GM19043 (cell line): Measurements from ENCODE around the gene OXNAD1.

Experiments used
- ATAC-seq: cut with Tn5 transposase; IDR thresholded peaks from one replicate; pipeline ENCODE4 v1.9.1; 2021; ENCODE audit warnings: low read depth; ENCODE audit not compliant: unreplicated experiment

OXNAD1 gene

DNA sequence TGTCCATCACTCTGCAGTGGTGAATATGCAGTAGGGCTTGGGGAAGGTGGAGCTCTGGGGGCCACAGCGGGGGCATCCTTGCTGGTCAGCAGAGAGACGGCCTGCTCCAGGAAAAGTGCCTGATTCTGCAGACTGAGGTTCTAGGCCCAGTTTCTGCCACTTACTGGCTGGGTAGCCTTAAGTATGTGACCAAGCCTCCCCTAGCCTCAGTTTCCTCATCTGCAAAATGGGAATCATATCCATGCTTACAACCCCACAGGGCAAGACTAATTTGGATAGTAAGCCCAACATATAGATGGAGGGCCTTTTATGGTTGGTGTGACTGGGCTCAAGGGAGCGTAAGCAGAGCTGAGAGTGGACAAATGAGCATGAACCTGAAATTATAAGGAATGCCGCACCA is 60.8 kb downstream of the OXNAD1 start:
- no peak for ATAC-seq

GRCh38 chr3:16326724-16327349 is 61.8 kb downstream of the OXNAD1 start:
- ATAC-seq, result no peak

DNA sequence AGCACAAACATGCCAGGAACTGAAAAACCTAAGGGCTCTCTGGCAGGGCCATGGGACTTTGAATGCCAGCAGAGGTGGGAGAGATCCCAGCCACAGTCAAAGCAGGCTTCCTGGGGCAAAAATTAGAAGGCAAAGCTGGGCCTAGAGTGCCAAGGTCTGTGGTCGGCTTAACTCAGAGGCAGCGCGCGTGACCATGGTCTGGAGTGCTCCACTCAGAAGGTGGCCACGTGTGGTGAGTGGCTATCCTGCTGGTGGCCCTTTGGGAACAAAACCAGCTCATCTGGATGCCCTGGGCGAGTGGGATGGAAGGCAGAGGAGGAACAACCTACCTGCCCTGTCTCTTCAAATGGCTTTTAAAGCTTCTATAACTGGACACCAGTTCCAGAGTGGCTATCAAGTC is 63.1 kb downstream of the OXNAD1 start:
- ATAC-seq, result no peak

DNA sequence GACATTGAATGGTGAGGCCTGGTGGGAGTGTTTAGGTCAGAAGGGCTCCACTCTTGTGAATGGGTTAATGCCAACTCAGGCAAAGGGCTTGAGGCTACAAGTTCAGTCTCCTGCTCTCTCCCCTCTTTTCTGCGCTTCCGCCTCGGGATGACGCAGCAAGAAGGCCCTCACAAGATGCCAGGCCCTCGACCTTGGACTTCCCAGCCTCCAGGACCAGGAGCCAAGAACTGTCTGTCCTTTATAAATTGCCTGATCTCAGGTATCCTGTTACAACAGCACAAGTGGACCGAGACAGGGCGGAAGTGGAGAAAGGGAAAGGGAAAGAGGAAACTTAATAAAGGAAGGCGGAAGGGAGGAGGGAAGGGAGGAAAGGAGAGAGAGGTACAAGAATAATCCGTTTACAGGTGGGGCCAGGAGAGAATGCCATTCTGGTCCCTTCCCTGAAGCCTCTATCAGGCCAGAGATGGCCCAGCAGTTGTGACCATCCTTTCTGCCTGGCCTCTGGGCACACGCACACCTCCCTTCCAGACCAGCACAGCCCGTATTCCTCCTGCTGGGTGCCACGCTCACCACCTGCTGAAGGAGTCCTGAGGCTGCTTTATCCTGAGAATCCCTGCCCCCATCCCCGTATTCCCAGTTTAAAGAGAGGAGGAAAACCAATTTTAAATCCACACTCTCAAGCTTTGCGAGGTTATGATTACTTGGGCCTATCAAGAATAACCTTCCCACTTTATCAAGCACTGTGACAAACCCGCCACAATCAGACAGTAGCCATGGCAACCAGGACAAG is 64.2 kb downstream of the OXNAD1 start:
- no peak for ATAC-seq

- ATAC-seq, result no peak
These were observed 64.8 kb downstream of the OXNAD1 start for GRCh38 chr3:16329826-16330129.

GRCh38 chr3:16330351-16330750 is 65.3 kb downstream of the OXNAD1 start:
- no peak for ATAC-seq

DNA sequence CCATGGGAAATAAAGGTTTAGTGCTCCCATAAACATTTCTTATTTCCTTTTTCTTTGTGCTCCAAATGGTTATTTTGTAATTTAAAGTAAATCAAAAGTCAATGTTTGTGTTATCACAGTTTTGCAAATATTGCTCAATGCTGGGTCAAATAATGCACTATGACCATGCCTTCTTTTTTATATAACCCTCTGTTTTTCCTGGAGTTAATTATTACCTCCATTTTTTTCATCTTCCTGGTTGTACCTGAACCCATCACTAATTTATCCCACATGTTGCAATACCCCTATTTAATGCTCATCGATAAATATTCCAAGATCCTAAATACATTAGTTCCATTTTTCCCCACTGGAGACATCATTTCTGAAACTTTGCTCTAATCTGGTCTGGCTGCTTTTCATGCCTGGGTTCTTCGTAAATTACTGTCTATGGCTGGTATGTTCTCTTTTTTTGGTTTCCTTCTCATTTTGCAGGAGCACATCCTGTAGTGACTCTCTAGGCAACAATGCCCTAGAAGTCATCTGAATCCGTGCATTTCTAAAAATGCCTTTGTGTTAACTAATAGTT is 66.4 kb downstream of the OXNAD1 start:
- ATAC-seq, result no peak

GRCh38 chr3:16332904-16333426 is 68.0 kb downstream of the OXNAD1 start:
- ATAC-seq, result no peak

- no peak for ATAC-seq
These were observed 69.9 kb downstream of the OXNAD1 start for GRCh38 chr3:16334909-16335308.

- no peak for ATAC-seq
These were observed 70.3 kb downstream of the OXNAD1 start for GRCh38 chr3:16335333-16335732.

DNA sequence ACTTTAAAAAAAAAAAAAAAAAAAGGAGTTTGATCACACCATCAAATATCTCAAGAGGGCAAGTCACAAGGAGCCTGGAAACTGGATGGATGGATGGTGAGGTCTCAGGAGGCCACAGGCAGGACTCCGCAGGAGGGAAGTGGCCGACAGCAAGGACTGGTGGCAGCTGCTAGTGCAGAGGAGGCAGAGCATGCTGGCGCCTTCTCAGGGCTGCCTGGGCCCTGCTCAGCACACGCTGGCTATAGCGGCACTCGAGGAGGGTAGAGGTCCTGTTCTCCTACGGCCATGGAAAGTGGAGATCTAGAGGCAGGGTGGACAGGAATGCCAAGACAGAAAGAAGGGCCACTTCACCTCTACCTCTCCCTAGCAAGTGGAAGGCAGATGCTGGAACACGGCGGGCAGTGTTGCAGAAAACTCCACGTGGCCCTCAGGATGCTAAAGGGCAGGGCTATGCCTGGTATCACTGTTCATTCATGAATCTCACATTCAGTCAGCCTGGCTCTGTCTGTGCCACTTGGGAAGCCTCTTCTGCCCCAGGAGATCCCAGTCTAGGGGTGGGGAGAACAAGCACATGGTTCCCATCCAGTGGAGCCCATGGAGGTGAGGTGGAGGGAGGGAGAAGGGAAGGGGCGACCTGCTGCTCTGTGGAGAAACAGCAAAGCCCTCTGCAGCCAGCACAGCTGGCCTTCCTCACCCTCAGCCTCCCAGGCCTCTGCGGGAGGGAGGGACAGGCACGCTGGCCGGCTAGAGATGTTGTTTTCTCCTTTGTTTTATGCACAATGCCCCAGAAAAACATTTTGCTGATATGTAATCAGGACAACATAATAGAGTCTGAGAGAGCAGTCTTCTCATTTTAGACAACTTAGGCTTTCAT is 71.0 kb downstream of the OXNAD1 start:
- no peak for ATAC-seq

DNA sequence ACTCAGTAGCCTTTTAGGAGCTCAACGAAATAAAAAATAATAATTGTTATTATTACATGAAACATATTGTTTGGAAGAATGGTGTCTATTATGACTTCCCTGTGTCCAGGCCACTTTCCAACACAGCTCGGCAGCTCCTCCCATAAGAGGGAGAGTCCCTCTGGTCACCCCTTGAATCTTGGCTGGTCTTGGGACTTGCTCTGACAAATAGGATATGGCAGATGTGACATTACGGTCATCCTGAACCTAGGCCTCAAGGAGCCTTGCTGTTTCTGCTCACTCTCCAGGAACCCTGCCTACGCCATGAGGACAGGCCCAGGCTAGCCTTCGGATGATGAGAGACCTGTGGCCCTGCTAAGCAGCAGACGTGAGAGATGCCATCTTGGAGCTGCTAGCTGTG is 71.8 kb downstream of the OXNAD1 start:
- ATAC-seq, result no peak

- peak; percentile 93 for ATAC-seq
These were observed 73.0 kb downstream of the OXNAD1 start for GRCh38 chr3:16337856-16338540.

DNA sequence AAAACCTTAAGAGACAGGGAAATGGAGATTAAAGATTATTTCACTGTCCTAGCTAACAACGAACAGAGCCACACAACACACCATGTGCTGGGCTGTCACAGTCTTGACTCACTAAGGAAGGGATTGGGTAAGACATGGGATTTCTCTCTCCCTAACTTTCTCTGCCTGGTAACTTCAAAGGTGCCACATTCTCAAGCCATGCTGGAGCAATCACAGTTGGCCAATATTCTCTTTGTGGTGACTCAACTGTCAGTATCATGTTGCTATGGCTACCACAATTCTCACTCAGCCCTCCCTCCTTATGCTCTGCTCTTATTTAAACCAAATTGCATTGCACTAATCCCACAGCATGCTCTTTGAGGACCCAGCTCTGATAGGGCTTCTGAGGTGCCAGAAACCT is 74.0 kb downstream of the OXNAD1 start:
- peak; percentile 51 for ATAC-seq

DNA sequence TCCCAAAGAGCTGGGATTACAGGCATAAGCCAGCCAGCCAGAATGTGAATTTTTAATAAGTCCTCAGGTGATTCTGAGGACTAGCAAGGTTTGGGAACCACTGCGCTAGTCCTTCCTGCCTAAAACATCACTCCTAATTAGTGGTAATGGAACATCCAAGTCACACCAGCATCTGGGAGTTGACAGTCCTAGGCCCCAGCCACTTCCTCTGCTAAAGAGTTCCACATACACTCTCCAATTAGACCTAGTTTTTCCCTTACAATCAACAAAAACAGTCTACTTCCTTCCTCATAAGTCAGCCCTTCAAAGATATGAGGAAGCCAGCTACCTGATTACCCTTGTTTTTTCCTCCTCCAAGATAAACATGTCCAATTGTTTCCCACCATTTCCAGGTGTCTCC is 78.1 kb downstream of the OXNAD1 start:
- ATAC-seq, result no peak

DNA sequence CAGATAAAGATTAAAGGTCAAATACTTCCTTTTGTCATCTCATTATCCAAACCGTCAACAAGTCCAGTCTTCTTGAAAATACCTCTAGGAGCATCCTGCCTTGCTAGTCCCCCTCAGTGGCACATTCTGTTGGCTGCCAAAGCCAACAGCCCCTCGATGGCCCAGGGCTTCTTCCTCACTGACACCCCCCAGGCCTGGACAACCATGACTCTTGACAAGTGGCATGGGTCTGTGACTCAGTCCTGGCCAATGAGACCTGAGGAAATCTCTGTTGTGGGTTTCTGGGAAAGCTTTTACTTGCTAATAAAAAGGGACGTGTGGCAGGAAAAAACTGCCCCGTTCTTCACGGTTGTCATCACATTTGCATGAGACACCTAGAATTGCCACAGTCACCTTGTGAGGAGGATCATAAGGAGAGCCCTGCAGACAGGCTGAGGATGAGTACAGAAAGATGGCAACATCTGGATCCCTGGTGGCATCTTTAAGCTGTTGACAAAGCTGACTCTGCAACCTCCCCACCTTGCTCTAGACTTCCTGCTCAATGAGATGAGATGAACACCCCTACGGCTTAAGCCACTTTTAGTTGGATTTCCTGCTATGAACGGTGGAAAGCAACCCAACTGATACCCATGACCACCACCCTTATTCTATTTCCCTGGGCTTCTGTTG is 81.5 kb downstream of the OXNAD1 start:
- ATAC-seq, result no peak

- ATAC-seq, result no peak
These were observed 82.5 kb downstream of the OXNAD1 start for GRCh38 chr3:16347548-16347947.

DNA sequence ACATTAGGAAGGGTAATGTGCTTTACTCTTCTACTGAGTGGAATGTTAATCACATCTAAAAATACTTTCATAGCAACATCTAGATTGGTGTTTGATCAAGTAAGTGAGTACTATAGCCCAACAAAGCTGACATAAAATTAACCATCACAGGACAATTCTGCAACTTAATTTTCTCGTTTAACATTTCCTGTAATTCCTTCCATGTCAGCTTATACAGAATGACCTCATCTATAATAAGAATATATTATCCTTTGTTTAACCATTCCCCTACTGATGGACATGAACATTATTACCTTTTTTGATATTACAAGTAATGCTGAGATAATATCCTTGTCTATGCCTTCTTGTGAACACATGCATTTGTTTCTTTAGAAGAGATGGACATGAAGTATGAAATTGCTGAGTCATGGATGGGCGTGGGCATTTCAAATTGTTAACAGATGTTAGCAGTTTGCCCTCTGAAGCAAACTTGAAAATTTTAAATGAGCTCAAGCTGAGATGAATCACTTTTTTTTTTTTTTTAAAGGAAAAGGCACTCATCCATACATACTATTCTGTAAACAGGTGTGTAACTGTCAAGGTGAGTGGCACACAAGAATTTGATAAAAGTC is 85.1 kb downstream of the OXNAD1 start:
- ATAC-seq, result no peak

GRCh38 chr3:16350597-16351318 is 85.7 kb downstream of the OXNAD1 start:
- ATAC-seq, result no peak
